Hepatocyte (in vitro differentiated cells): ENCODE results near the gene PCCA. TPM values are rescaled to one million over a fixed set of nuclear protein-coding genes. Genes with fewer than 3 reads are reported as not detected.
"Not testable (repeated sequence)": the region's sequence is repeated elsewhere in the genome, so short reads cannot be mapped to it uniquely, and the experiment has no call there.

Experiments
- DNase-seq: peaks from one replicate; pipeline ENCODE4 v3.0.0-alpha.2; 2016; ENCODE audit warnings: low spot score
- H2AFZ ChIP-seq: fragments of 200-600 bp; sonication (generic); 2 replicates; pipeline ENCODE4 v1.6.0; 2016; ENCODE audit warnings: antibody characterized with exemption, mild to moderate bottlenecking
- H3K27ac ChIP-seq: fragments of 200-600 bp; sonication (generic); 2 replicates; pipeline ENCODE4 v1.5.1; 2016; ENCODE audit warnings: mild to moderate bottlenecking
- H3K27me3 ChIP-seq: fragments of 200-600 bp; sonication (generic); 2 replicates; pipeline ENCODE4 v1.6.1; 2016
- H3K36me3 ChIP-seq: fragments of 200-600 bp; sonication (generic); replicated peaks from 2 replicates; pipeline ENCODE4 v1.5.1; 2016; ENCODE audit warnings: low read depth; ENCODE audit not compliant: insufficient read depth
- H3K4me1 ChIP-seq: fragments of 200-600 bp; sonication (generic); 2 replicates; pipeline ENCODE4 v1.5.1; 2016; ENCODE audit warnings: mild to moderate bottlenecking, moderate library complexity; ENCODE audit not compliant: insufficient read depth
- H3K4me2 ChIP-seq: fragments of 200-600 bp; sonication (generic); 2 replicates; pipeline ENCODE4 v1.6.0; 2016
- H3K4me3 ChIP-seq: fragments of 200-600 bp; sonication (generic); 2 replicates; pipeline ENCODE4 v1.5.1; 2016; ENCODE audit warnings: mild to moderate bottlenecking
- H3K79me2 ChIP-seq: fragments of 200-600 bp; sonication (generic); 2 replicates; pipeline ENCODE4 v1.6.0; 2017; ENCODE audit warnings: mild to moderate bottlenecking
- H3K9me2 ChIP-seq: fragments of 200-600 bp; sonication (generic); replicated peaks from 2 replicates; pipeline ENCODE4 v1.6.0; 2017; ENCODE audit warnings: mild to moderate bottlenecking; ENCODE audit not compliant: insufficient read depth
- H3K9me3 ChIP-seq: fragments of 200-600 bp; sonication (generic); 2 replicates; pipeline ENCODE4 v1.5.1; 2016; ENCODE audit warnings: low read depth, mild to moderate bottlenecking
- H4K20me1 ChIP-seq: fragments of 200-600 bp; sonication (generic); 2 replicates; pipeline ENCODE4 v1.6.0; 2016; ENCODE audit warnings: mild to moderate bottlenecking; ENCODE audit not compliant: insufficient read depth, poor library complexity, severe bottlenecking
- EZH2 ChIP-seq: fragments of 200-600 bp; sonication (generic); IDR thresholded peaks from 2 replicates; pipeline ENCODE4 v1.6.1; 2016; ENCODE audit warnings: antibody characterized with exemption, mild to moderate bottlenecking, borderline replicate concordance
- EZH2phosphoT487 ChIP-seq: fragments of 200-600 bp; sonication (generic); IDR thresholded peaks from one replicate; pipeline ENCODE4 v1.6.1; 2018; ENCODE audit warnings: antibody characterized with exemption, mild to moderate bottlenecking, low read depth, moderate library complexity; ENCODE audit not compliant: unreplicated experiment, severe bottlenecking
- WGBS: methylation state at CpG from one replicate; pipeline ENCODE4 v1.1.6; 2016; ENCODE audit warnings: low lambda C conversion rate; ENCODE audit errors: missing lambda C conversion rate; 5-methylcytosine and 5-hydroxymethylcytosine counted together
- polyA plus RNA-seq: library from polyadenylated mRNA; unstranded; fragments of >200 nt; fragmentation: Nextera tagmentation; extraction: Ambion mirVana; gene quantifications from 2 replicates; pipeline ENCODE4 v1.2.1, GENCODE V29; 2016
- total RNA-seq: library from RNA; depleted of rRNA; stranded (reverse); fragments of >200 nt; gene quantifications from 2 replicates; pipeline ENCODE4 v1.2.3, GENCODE V29; 2014
- TF ChIP-seq, protein P1 (sequence below): fragments of 200-600 bp; sonication (generic); IDR thresholded peaks from 2 replicates; pipeline ENCODE4 v1.5.1; 2016; ENCODE audit warnings: antibody characterized with exemption, mild to moderate bottlenecking; ENCODE audit not compliant: poor library complexity

PCCA gene
- total and polyA plus RNA-seq, 2 experiments from 2014 or later, result 23.6 to 28.2 TPM

DNA sequence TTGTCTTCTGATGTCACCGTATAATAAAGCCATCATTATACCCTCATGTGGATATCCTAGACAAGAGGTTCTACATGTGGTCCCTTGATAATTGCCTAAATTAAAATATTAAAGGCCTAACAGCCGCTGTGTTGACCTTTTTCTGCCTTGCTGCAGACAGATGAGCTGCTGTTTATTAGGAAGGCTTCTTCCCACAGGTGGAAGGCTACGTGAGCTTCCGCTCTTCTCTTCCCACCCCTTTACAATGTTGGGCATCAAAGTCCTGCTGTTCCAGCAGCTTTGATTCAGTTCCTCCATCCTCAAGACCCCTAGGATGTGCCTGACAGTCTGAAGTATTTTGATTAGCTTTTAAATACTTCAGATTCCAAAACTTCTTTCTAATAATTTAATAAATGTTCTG is 217.1 kb downstream of the PCCA start:
- 81% methylated on average over 4 of the region's 4 CpGs for WGBS
- DNase-seq, result no peak
- Histone ChIP-seq H3K4me2 (no peak overlapping the region), H2AFZ (no peak overlapping the region), H3K4me3 (no peak overlapping the region), H3K79me2 (no peaks in the 10 kb centered on the region), H3K4me1 (no peaks in the 10 kb centered on the region), H3K9me3 (no peaks in the 10 kb centered on the region), H3K36me3 (no peaks in the 10 kb centered on the region), H3K27me3 (no peaks in the 10 kb centered on the region), H3K9me2 (no peaks in the 10 kb centered on the region), H3K27ac (no peak overlapping the region), H4K20me1 (no peaks in the 10 kb centered on the region)
- TF ChIP-seq EZH2phosphoT487, result no peak

DNA sequence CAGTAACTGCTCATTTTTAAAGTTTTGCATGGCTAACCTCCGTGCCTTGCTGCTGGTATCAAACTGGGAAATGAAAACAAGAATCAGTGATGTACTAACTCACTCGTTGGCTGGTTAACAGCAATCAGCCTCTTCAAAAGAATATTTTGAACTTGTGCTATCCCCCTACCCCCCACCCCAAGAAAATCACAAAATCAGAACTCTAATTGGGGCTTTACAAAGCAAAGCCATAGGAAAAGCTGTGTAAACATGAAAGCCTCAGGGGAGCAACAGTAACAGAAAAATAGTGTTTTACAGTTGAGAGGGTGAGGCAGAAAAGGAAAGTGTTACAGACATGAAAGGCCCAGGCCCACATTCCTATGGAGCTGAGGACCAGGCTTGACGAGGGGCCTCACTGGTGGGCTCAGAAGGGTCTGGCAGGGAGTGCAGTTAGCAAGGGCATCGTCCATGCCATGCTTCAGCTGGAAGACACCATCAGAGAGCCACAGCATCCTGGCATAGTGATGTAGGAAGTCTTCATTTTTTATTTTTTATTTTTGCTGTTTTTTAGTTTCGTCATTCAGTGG is 217.6 kb downstream of the PCCA start:
- Histone ChIP-seq H3K4me3 (no peak overlapping the region), H3K9me3 (no peaks in the 10 kb centered on the region), H3K4me2 (no peak overlapping the region), H2AFZ (no peak overlapping the region), H3K36me3 (no peaks in the 10 kb centered on the region), H3K9me2 (no peaks in the 10 kb centered on the region), H3K79me2 (no peaks in the 10 kb centered on the region), H3K4me1 (no peaks in the 10 kb centered on the region), H3K27me3 (no peaks in the 10 kb centered on the region), H4K20me1 (no peaks in the 10 kb centered on the region), H3K27ac (no peak overlapping the region)
- DNase-seq, result no peak
- WGBS, result 75% methylated on average over 5 of the region's 5 CpGs
- TF ChIP-seq EZH2 (no peak), EZH2phosphoT487 (no peak)
- TF ChIP-seq, protein P1, sequence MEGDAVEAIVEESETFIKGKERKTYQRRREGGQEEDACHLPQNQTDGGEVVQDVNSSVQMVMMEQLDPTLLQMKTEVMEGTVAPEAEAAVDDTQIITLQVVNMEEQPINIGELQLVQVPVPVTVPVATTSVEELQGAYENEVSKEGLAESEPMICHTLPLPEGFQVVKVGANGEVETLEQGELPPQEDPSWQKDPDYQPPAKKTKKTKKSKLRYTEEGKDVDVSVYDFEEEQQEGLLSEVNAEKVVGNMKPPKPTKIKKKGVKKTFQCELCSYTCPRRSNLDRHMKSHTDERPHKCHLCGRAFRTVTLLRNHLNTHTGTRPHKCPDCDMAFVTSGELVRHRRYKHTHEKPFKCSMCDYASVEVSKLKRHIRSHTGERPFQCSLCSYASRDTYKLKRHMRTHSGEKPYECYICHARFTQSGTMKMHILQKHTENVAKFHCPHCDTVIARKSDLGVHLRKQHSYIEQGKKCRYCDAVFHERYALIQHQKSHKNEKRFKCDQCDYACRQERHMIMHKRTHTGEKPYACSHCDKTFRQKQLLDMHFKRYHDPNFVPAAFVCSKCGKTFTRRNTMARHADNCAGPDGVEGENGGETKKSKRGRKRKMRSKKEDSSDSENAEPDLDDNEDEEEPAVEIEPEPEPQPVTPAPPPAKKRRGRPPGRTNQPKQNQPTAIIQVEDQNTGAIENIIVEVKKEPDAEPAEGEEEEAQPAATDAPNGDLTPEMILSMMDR, result no peak

DNA sequence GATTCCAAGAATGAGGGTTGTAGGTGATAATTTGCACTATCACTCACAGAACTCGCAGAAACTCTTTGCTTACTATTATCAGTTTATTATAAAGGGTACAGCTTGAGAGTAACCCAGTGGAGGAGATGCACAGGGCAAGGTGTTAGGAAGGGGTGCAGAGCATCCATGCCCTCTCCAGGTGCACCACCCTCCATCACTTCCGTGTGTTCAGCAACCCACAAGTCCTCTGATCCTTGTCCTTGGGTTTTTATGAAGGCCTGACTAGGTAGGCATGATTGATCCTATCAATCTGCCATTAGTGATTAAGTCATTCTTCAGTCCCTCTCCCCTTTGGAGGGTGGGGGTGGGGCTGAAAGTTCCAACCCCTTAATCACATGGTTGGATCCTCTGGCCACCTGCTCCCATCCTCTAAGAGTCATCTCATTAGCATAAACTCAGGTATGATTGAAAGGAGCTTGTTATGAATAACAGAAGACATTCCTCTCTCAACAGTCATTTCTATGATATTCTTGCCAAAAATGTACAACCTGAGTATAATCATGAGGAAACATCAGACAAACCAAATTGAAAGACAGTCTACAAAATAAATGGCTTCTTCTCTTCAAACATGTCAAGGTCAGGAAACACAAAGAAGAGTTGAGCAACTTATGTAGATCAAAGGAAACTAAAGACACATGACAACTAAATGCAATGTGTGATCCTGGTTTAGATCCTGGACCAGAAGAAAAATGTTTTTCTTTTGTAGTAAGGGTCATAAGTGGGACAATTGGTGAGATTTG is 225.4 kb downstream of the PCCA start:
- 98% methylated on average over 2 of the region's 2 CpGs for WGBS
- Histone ChIP-seq H3K27me3 (no peaks in the 10 kb centered on the region), H2AFZ (no peak overlapping the region), H3K4me3 (no peak overlapping the region), H3K4me2 (no peak overlapping the region), H3K36me3 (no peaks in the 10 kb centered on the region), H3K27ac (no peak overlapping the region), H3K9me2 (no peaks in the 10 kb centered on the region), H4K20me1 (no peaks in the 10 kb centered on the region), H3K4me1 (no peaks in the 10 kb centered on the region), H3K79me2 (no peaks in the 10 kb centered on the region), H3K9me3 (no peaks in the 10 kb centered on the region)
- DNase-seq, result no peak
- TF ChIP-seq EZH2, result no peak
- TF ChIP-seq EZH2phosphoT487, result no peak
- TF ChIP-seq, protein P1, result no peak

DNA sequence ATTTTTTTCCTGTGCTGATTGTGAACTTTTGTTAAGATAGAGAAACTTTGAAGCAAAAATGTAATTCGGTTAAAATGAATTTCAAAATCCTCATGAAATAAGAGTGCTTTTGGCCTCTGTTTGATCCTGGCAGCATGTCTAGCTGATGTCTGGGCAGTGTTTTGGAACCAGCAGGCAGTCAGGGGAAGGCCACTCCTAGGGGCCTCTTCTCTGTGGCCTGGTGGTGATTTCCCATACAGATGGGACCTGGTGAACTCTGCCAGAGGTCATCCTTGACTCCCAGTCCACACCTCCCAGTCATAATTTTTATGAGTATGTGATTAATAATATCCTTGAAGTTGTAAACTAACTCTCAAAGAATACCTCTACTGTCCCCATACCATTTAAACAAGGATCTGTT is 226.6 kb downstream of the PCCA start:
- no peaks in the 10 kb centered on the region for H3K9me2 ChIP-seq
- H4K20me1 ChIP-seq, result no peaks in the 10 kb centered on the region
- H2AFZ ChIP-seq, result no peak overlapping the region
- DNase-seq, result no peak
- H3K4me3 ChIP-seq, result no peak overlapping the region
- no peaks in the 10 kb centered on the region for H3K79me2 ChIP-seq
- H3K4me2 ChIP-seq, result no peak overlapping the region
- TF ChIP-seq, protein P1, result no peak
- TF ChIP-seq EZH2phosphoT487, result no peak
- H3K4me1 ChIP-seq, result no peaks in the 10 kb centered on the region
- no peaks in the 10 kb centered on the region for H3K36me3 ChIP-seq
- H3K27me3 ChIP-seq, result no peaks in the 10 kb centered on the region
- no peak overlapping the region for H3K27ac ChIP-seq
- H3K9me3 ChIP-seq, result no peaks in the 10 kb centered on the region
- WGBS, result 88% methylated on average over 1 of the region's 1 CpG

DNA sequence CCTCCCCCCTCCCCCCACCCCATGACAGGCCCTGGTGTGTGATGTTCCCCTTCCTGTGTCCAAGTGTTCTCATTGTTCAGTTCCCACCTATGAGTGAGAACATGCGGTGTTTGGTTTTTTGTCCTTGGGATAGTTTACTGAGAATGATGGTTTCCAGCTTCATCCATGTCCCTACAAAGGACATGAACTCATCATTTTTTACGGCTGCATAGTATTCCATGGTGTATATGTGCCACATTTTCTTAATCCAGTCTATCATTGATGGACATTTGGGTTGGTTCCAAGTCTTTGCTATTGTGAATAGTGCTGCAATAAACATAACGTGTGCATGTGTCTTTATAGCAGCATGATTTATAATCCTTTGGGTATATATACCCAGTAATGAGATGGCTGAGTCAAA is 229.6 kb downstream of the PCCA start:
- DNase-seq, H3K9me3 ChIP-seq, H3K9me2 ChIP-seq, H2AFZ ChIP-seq, H3K4me1 ChIP-seq, H4K20me1 ChIP-seq, H3K36me3 ChIP-seq, H3K27me3 ChIP-seq, H3K4me2 ChIP-seq, H3K79me2 ChIP-seq, H3K27ac ChIP-seq, H3K4me3 ChIP-seq: not testable (repeated sequence)
- 100% methylated on average over 3 of the region's 3 CpGs for WGBS
